Esophagus mucosa (tissue), 1 donor: ENCODE results near the gene RPS28. TPM values are rescaled to one million over a fixed set of nuclear protein-coding genes. Genes with fewer than 3 reads are reported as not detected.
A peak's percentile ranks its signal among the peaks of the same experiment; 100 is the strongest.
"Not testable (repeated sequence)": the region's sequence is repeated elsewhere in the genome, so short reads cannot be mapped to it uniquely, and the experiment has no call there.

Source experiments
- ATAC-seq: fragments of 200-7000 bp; cut with Tn5 transposase; one replicate; pipeline ENCODE4 v1.9.1; 2020
- total RNA-seq: library from RNA; stranded (reverse); gene quantifications from one replicate; pipeline ENCODE4 v1.2.4, GENCODE V29; 2023
- donor health status: DM: yes; HTN: yes; CAD: no.

RPS28 gene
- total RNA-seq, result 1,802 TPM

GRCh38 chr19:8321067-8321985 lies at the start of gene RPS28, which contains the start of gene NDUFA7:
RPS28 (plus strand) TSS chr19:8321496; CDS start chr19:8321531, 35 bp downstream.
NDUFA7 (minus strand) TSS chr19:8321375; CDS start chr19:8321358, 17 bp downstream.
- peak; percentile 93 for ATAC-seq

- ATAC-seq, result not testable (repeated sequence)
These were observed 44.8 kb upstream of the RPS28 start for GRCh38 chr19:8276508-8276907.

GRCh38 chr19:8291337-8291736 lies 30.0 kb upstream of the RPS28 start:
- peak; percentile 39 for ATAC-seq

- ATAC-seq, result peak; percentile 12
These were observed 19.0 kb upstream of the RPS28 start for GRCh38 chr19:8302357-8302691.

- ATAC-seq, result no peak
These were observed 18.6 kb upstream of the RPS28 start for GRCh38 chr19:8302734-8303133.

- no peak for ATAC-seq
These were observed 16.3 kb upstream of the RPS28 start for GRCh38 chr19:8304841-8305621.

GRCh38 chr19:8305798-8306197 lies 15.5 kb upstream of the RPS28 start:
- ATAC-seq, result no peak

- no peak for ATAC-seq
These were observed 14.9 kb upstream of the RPS28 start for GRCh38 chr19:8306235-8307054.

GRCh38 chr19:8307400-8307964 lies 13.8 kb upstream of the RPS28 start:
- ATAC-seq, result peak; percentile 8

- peak; percentile 80 for ATAC-seq
These were observed 13.1 kb upstream of the RPS28 start, which contains the start of gene CD320 for GRCh38 chr19:8307965-8308866. CD320 (minus strand) TSS chr19:8308358; CDS start chr19:8308290, 68 bp downstream.

GRCh38 chr19:8308891-8309291 lies 12.4 kb upstream of the RPS28 start:
- no peak for ATAC-seq

GRCh38 chr19:8310342-8311055 lies 10.8 kb upstream of the RPS28 start:
- ATAC-seq, result no peak

- ATAC-seq, result no peak
These were observed 9.6 kb upstream of the RPS28 start for GRCh38 chr19:8311461-8312260.

GRCh38 chr19:8314981-8315640 lies 6.2 kb upstream of the RPS28 start:
- not testable (repeated sequence) for ATAC-seq

- no peak for ATAC-seq
These were observed 4.8 kb upstream of the RPS28 start for GRCh38 chr19:8316351-8317125.

- not testable (repeated sequence) for ATAC-seq
These were observed 2.5 kb upstream of the RPS28 start for GRCh38 chr19:8318835-8319234.

- no peak for ATAC-seq
These were observed 1.3 kb upstream of the RPS28 start for GRCh38 chr19:8319807-8320520.
